RPMI7951 (cell line): ENCODE results near the gene TXNRD1. TPM values are rescaled to one million over a fixed set of nuclear protein-coding genes. Genes with fewer than 3 reads are reported as not detected.
"Not testable (repeated sequence)": the region's sequence is repeated elsewhere in the genome, so short reads cannot be mapped to it uniquely, and the experiment has no call there.

ENCODE experiments used
- DNase-seq: peaks from one replicate; pipeline ENCODE4 v3.0.0-alpha.2; 2012; ENCODE audit warnings: low read depth
- total RNA-seq: library from RNA; depleted of rRNA; stranded (reverse); fragments of >200 nt; shearing (Covaris generic); gene quantifications from 2 replicates; pipeline ENCODE4 v1.2.3, GENCODE V29; 2014

The TXNRD1 gene
- total RNA-seq, 1 experiment from 2014 or later, result 209 TPM

DNA sequence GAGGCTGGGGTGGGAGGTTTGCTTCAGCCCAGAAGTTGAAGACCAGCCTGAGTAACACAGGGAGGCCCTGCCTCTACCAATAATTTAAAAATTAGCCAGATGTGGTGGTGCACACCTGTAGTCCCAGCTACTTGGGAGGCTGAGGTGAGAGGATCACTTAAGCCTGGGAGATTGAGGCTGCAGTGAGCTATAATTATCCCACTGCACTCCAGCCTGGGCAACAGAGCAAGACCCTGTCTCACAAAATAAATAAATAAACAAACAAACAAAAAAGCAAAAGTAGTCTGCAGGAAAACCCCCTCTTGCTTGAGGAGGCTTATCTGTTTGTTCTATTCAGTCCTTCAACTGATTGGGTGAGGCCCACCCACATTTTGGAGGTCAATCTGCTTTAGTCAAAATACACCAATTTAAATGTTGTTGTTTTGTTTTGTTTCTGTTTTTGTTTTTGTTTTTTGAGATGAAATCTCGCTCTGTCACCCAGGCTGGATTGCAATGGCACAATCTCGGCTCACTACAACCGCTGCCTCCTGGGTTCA, 24.9 kb upstream of the TXNRD1 start:
- no peak for DNase-seq

DNA sequence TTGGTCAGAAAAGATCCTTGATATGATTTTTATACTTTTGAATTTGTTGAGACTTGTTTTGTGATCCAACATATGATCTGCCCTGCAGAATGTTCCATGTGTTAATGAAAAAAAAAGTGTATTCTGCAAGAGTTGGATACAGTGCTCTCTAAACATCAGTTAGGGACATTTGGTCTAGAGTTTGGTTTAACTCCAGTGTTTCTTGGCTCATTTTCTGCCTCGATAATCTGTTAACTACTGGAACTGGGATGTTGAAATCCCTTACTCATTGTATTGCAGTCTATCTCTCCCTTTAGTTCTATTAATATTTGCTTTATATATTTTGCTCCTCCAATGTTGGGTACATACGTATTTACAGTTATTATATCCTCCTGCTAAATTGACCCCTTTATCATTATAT, 18.3 kb upstream of the TXNRD1 start:
- DNase-seq, result no peak

DNA sequence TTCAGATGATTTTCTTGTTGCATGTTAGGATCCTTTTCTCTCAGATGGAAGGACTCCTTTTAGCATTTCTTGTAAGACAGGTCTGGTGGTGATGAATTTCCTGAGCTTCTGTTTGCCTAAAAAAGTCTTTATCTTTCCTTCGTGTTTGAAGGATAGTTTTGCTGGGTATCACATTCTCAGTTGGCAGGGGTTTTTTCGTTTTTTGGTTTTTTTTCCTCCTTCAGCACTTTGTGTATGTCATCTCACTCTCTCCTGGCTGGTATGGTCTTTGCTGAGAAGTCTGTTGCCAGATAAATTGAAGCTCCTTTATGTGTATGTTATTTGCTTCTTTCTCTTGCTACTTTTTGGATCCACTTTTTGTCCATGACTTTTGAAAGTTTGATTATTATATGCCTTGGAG, 15.6 kb upstream of the TXNRD1 start:
- DNase-seq, result no peak

DNA sequence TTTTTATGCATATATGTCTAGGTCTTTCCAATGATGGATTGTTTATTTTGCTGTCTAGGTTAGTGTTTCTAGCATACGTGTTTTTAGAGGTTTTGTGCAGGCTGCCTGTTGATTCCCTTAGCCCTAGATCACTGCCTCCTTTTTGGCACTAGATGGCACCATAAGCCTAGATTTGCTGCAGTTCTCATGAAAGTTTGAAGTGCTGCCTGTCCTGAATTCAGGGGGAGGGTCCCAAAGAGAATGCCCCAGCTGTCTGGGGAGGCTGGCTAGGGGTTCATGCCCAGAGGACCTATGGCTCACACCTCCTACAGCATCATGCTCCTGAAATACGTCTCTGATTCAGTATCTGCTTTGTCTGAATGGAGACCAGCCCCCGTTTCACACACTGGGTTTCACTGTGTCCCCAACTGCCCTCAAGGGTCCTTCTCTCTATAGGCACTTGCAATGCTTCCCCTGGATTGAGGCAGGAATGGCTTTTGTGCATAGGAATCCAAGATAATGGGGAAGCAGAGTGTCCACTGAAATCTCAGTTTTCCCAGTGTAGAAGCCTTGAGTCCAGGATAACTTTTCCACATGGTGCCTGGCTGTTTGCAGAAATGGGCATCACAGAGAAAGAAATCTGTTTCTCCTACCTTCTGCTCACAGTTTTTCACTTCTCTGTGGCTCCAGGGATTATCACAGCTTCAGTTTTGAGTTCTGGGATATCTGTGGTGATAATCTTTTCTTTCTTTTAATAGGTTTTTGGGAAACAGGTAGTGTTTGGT, 14.2 kb upstream of the TXNRD1 start:
- DNase-seq, result peak; percentile 60

DNA sequence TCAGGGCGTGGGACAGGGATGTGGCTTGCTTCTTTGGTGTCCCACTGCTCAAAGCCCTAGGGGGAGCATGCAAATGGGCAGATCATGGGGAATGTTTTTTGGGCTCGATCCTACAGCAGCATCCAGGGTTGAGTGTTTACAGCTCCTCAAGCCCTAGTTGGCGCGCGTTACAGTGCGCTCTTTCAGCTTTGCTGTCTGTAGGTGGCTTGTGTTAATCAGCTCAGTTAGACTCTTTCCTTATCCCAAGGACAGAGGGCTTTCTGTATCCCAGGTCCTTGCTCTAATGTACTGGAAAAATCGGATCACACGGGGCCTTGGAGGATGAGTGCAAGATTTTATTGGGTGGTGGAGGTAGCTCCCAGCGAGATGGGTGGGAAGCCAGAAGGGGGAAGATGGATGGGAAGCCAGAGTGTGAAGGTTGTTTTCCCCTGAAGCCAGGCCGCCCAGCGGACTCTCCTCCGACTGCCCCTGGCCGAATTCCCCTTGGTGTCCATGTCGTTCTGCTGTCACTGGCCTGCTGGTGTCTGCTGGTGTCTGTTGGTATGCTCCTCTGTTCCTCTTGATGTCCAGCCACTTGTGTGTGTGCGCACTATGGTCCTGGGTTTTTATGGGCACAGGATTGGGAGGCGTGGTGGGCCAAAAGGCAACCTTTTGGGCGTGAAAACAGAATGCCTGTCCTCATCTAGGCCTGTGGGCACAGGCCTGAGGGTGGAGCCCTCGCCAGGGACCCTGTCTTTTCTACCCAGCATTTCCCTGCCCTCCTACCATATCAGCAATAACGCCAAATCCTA, 10.7 kb upstream of the TXNRD1 start:
- DNase-seq, result no peak

DNA sequence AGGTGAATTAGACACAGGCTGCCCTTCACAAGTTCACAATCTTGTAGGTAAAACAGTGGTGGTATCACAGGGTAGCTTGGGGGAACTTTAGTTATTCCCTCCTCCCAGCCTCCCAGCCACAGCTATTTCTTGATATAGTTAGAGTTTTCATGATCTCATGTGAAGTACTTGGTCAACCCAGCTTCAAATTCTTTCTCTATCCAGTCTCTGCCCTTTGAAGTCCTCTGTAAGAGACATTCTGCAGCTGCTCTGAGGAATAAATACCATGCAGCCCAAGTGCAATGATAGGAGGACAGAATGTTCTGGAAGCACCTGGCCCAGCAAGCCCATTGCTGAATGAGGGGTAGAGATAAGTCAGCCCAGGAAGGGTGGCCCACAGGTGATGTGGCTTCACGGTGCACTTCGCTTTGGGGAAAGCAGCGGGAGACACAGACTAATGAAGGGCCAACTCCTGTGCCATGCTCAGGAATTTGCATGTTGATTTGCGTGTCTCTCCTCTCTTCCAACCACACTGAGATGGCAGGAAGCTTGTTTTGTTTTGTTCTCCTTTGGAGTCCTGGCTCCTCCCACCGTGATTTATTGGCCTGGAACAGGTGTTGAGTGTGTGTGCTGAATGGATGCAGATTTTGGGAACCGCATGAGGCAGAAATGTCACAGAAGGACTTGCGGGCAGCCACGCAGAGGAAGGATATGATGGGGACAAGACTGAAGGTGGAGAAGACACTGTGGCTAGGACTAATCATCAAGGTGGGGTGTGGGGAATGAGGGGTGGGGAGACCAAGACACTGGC, 8.0 kb upstream of the TXNRD1 start:
- DNase-seq, result no peak

DNA sequence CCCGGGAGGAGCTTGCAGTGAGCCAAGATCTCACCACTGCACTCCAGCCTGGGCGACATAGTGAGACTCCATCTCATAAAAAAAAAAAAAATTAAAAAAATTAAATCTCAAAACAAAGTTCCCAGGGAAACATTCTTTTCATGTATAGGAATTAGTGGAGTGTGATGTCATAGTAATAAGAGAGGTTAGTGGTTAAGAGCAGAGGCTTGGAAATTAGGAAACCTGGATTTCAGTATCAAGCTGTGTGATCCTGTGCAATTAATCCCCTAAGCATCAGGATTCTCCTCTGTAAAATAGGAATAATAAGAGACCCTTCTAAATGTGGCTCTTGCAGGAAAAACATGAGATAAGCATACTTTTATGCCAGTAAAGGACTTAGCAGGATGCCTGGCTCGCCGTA, 3.1 kb upstream of the TXNRD1 start:
- DNase-seq, result no peak

DNA sequence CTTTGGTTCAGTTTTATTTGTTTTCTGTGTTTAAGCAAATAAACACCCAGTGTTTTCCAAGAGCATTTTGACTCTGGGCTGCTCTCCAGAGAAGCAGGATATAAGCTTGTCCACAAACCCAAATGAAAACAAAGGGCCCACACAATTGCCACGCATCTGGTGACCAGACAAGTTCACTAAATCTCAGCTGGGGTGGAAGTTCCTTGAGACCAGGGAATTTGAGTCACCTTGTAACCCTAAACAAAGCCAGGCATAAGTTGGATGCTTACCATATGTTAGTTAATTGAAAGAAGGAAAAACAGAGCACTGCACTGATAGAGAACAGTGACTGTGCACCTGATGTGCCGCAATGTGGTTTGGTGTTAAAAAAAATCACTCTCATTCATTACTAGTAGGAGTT, 1.6 kb upstream of the TXNRD1 start:
- DNase-seq, result peak; percentile 99

DNA sequence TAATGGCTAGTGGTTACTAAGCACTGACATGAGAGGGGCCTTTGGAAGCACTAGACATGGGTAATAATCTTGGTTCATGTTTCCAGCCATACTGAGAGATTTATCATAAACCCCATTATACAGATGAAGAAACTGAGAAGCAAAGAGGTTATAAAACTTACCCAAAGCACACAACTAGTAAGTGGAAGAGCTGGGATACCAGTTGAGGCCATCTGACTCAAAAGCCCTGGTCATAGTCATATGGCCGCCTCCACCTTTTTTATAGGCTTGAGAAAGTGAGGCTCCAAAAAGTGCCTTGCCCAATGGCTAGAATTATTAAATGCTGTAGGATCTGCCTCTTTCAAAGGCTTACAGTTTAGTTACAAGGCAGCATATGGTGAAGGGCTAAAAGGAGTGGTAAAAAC, 944 bp downstream of the TXNRD1 start:
- DNase-seq, result no peak

DNA sequence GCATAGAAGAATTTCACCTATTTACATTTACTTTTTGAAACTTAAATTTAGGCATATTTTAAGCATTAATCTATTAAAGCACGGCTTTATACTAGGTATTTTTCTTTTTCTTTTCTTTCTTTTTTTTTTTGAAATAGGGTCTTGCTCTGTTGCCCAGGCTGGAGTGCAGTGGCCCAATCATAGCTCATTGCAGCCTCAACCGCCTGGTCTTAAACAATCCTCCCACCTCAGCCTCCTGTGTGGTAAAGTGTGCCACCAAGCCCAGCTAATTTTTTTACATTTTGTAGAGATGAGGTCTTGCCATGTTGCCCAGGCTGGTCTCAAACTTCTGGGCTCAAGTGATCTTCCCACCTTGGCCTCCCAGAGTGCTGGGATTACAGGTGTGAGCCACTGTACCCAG, 2.9 kb downstream of the TXNRD1 start:
- not testable (repeated sequence) for DNase-seq

DNA sequence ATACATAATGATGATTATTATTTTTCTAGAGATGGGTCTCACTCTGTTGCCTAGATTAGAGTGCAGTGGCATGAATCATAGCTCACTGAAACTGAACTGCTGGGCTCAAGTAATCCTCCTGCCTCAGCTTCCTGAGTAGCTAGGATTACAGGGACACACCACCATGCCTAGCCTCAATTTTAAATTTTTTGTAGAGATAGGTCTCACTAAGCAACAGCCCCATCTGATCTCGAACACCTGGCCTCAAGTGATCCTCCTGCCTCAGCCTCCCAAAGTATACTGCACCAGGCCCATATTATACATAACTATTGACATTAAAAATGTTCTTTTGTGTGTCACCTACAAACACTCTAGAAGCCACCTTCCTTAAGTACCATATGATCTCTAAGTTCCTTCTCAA, 3.4 kb downstream of the TXNRD1 start:
- DNase-seq, result peak; percentile 26

DNA sequence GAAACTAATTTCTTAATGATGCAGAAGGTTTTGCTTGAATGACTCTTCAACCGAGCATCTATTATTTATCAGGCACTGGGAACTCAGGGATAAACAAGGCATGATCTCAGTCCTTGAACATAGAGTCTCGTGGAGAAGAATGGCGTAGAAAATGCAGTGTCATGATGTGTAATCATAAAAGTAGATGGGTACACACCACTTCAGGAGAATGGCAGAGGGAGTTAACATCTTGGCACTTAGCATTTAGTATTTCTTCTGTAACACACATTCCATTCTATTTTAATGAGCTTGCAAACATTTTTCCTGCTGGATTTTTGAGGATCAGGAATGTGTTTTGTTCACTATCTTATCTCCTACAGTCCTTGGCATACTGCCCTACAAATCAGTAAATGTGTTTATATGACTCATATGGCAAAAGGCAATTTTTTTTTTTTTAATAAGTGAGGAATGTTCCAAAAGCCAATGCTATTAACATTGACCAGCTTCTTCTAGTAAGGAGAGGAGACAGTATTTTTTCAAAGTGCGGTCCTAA, 3.8 kb downstream of the TXNRD1 start:
- DNase-seq, result peak; percentile 95

DNA sequence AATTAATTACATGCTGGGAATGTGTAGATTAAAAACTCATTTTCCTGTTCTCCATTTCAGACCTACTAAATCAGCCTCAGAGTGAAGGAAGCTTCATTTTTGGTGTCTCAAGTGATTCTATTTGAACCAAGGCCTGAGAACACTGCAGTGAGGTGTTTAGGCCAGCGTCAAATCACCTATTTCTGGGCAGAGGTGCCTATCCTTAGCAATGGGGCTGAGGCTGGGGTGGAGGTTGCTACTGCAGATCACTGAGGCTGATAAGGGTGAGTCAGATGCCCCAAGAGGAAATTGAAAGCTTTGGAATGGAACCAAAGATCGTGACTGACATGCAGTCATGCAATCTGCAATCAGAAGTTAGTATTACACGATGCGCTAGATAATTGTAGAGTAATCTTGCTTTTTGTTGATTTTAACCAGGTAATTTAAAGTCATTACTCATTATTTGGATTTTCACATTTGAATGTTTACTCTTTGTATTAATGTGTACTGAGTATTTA, 4.4 kb downstream of the TXNRD1 start:
- peak; percentile 95 for DNase-seq

DNA sequence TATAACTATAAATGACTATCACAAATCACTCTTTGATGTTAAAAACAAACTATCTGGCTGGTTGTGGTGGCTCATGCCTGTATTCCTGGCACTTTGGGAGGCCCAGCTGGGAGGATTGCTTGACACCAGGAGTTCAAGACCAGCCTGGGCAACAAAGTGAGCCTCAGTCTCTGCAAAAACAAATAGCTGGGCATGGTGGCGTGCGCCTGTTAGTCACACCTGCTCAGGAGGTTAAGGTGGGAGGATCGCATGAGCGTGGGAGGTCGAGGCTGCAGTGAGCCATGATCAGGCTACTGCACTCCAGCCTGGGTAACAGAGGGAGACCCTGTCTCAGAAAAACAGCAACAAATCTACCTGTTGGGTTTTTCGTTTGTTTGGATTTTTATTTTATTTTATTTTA, 5.4 kb downstream of the TXNRD1 start:
- DNase-seq, result no peak

DNA sequence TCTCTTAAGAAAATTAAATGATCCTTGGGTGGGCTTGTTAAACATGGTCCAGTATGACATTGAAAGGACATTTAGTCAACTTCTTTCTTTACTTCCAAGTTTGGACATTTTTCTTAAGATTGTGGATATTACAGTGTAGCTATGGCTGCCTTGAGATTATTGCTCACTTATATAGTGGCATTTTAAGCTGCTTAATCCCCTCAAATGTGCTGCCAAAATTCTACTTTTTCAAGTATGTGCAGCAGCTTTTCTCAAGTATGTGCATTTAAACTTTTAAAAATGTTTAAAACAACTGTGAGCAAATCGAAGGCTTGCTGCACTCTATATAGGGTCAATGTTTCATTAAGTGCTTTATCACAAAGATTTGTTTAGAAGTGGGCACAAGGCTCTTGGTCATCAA, 7.4 kb downstream of the TXNRD1 start:
- no peak for DNase-seq

DNA sequence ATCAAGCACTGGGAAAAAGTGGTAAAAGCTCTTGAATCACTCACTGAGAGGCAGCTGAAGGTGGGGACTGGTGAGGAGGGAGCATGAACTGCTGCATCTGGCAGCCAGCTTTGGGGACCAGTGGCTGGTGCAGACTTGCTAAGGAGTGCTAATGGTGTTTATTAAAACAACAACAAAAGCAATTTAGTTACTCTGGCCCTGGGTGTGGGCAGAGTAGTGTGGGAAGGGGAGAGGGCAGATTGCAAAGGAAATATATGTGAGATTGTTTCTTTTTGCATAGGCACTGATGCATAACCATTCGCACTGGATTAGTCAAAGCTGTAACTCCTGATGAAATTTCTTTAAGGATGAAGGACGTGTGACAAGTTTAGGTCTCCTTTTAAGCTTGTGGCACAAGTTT, 8.1 kb downstream of the TXNRD1 start:
- no peak for DNase-seq

DNA sequence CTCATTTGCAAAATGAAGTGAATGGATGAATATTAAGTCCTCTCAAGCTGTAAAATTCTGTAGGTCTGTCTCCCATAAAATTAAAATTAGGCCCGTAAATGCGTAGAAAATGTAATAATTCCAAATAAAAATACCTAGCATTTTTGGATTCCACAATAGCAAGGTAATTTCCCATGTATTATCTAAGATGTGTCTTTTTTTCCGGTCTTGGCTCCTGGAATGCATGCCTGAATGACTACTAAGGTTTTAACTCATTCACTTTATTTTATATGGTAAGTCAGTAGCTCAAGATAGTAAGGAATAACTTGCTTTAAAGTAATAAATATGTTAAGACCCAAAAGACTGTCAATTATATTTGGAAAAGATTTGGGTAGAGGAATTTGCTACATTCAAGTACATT, 11.1 kb downstream of the TXNRD1 start:
- no peak for DNase-seq

DNA sequence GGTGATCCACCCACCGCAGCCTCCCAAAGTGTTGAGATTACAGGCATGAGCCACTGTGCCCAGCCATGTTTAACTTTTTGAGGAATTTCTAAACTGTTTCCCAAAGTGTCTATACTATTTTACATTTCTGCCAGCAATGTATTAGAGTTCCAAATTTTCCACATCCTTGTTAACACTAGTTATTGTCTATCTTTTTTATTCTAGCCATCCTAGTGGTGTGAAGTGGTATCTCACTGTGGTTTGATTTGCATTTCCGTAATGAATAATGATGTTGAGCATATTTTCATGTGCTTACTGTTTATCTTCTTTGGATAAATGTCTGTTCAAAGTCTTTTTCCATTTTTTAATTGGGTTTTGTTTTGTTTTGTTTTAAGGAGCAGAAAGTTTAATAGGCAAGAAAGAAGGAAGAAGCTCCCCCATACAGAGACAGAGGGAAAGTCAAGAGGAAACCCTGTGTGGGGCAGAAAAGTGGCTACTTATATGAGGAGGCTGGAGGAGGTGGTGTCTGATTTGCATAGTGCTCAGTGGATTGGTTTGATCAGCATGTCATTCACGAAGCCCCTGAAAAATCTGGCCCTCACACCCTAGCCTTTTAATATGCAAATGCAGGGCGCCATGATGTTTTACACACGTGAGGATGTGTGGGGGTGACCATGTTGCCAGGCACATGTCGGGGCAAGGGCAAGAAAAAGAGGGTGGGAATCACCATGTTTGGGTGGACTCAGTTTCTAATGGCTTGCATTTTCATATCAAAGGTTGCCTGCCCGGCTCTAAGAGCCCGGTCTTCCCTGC, 14.9 kb downstream of the TXNRD1 start:
- DNase-seq, result no peak

DNA sequence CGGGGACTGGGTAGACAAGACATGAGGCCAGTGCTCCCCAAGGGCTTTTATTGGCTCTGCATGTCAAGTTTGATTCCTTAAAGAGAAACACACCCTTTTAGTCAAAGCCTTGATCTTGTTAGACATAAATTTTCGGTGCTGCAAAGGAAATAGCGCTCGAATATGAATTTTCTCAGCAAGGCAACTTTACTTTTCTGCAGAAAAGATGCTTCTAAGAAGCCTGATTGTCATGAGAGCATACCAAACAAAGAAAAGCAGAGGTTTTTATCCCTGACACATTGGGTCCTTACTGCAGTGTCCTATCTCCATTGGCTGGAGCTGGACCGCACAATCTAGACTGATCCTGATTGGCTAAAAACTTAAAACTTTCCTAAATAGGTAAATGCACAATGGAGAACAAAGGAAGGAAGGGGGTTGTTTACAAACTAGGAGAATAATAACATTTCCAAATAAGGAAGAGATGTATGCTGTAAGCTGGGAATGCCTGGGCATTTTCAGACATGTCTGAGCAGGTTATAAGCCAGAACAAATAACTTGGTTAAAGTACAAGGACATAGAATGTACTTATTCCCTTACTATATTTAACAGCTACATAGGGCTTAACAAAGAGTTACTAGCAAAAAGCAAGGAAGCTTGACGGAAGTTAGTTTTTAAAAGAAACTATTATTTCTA, 17.2 kb downstream of the TXNRD1 start:
- no peak for DNase-seq

DNA sequence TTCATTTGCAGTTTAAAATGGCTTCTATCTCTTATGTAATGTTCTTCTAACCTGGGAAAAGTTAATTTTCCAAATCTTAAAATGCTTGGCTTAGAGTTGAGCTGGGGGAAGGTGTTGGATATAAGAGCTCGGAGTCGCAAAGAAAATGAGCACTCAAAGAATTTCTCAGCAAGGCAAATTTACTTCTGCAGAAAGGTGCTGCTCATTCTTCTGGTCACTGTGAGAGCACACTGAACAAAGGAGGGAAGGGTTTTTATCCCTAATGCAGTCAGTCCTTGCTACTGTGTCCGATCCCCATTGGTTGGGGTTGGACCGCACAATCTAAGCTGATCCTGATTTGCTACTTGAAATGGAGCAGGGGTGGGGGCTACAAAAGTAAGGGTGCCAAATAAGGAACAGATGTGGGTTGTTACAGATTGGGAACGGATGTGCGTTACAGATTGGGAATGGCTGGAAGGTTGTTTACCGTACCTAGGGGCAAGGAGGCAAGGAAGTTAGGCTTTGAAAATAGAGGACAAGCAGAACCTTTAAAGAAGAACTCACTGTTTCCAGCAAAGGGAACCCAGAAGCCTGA, 19.4 kb downstream of the TXNRD1 start:
- DNase-seq, result no peak
